Measurements from ENCODE around the gene PPM1A. TPM values are rescaled to one million over a fixed set of nuclear protein-coding genes. Genes with fewer than 3 reads are reported as not detected.

PPM1A gene
- total and polyA plus RNA-seq, 9 of the 15 experiments (the other 6 are each of a cell fraction or from before 2014, with no cell fraction given) = 5.5 to 23.9 (median 15.2) TPM

DNA sequence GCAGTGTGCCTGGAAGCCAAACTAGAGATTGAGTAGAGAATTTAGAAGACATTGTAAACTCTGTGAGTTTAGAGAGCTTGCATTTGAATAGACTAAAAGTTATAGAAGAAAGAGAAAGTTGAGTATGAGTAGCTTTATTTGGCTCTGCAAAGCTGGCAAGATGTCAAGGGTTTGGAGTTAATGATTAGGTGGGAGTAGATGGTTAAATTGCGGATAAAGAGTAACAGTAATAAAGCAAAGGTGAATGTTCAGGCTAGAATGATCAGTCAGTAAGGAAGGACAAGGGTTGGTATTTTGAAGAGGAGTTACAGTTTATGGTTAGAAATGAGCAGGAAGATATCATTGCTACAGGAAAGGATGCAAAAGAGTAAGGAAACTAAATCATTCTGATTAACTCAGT lies 5.2 kb downstream of the PPM1A start (continued):
- TF ChIP-seq MLX (CRISPR knock-in tag; conservative IDR thresholded peaks at IDR 0.05) = no peak

DNA sequence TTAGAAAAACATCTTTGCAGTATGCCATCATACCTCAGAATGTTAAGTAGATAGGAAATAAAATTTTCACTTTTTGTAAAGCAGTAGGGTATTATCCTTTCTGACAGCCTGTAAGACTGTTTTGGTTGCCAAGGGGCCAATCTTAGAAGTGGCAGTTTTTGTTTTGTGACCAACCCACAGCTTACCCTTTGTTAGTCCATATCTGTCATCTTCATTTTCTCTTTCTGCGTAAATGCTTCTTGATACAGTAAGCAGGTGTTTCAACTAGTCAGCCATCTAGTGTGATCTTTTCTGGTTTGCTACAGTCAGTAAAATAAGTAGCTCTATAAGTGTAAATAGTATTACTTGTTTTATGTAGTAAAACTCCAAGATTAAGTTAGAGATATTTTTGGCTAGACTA lies 8.8 kb downstream of the PPM1A start:
- DNase-seq (ENCODE audit: extremely low read depth in 1 of 4, low spot score in 3 of 4) = no peak
- H4K20me1 ChIP-seq (replicated peaks; ENCODE audit: control insufficient read depth, insufficient read depth, low read length) = no peaks in the 10 kb centered on the region
- CTCF ChIA-PET (ENCODE audit: low intra/inter-chr PET ratio) = no interaction called here
- intact Hi-C loops (cut with micrococcal nuclease) = loop anchor here (10.0 kb wide), 1 partner anchor 227 kb away; the partner anchor contains the start of gene C14orf39
- no peak overlapping the region for H2AFZ ChIP-seq (ENCODE audit: low read depth, low read length)
- H3K4me2 ChIP-seq (ENCODE audit: insufficient read depth, low read length) = no peak overlapping the region
- in situ Hi-C loops (cut with MboI) = no loop called here
- WGBS (ENCODE audit: insufficient coverage, low coverage, missing lambda C conversion rate) = 60% methylated on average over 1 of the region's 1 CpG
- H3K27me3 ChIP-seq (ENCODE audit: control insufficient read depth in 2 of 2, insufficient read depth in 2 of 2, low read length in 2 of 2) = no peaks in the 10 kb centered on the region
- no peak for FAIRE-seq
- no peak overlapping the region for H3K9ac ChIP-seq (ENCODE audit: insufficient read depth in 1 of 2, low read depth in 2 of 2, low read length in 2 of 2)
- no peak for ATAC-seq
- no peaks in the 10 kb centered on the region for H3K9me3 ChIP-seq (replicated peaks; ENCODE audit: control insufficient read depth, insufficient read depth, low read depth, low read length)
- POLR2A ChIA-PET = interaction anchor here (2.1 kb wide), 1 partner anchor 9 kb away, joined by 7 read pairs; the partner anchor contains the start of gene PPM1A
- no peak overlapping the region for H3K27ac ChIP-seq (ENCODE audit: extremely low read depth, low read depth, low read length)
- BruUV-seq (replicated peaks) = no TSS peak
- H3K36me3 ChIP-seq (ENCODE audit: control insufficient read depth, insufficient read depth, low read length) = no peaks in the 10 kb centered on the region; the same call in 2 of the 3 replicates
- H3K9me1 ChIP-seq (ENCODE audit: control insufficient read depth, insufficient read depth, low read length) = peaks cover 2% of the 10 kb centered on the region
- no peak overlapping the region for H3K4me3 ChIP-seq
- peaks cover 94% of the 10 kb centered on the region for H3K79me2 ChIP-seq (ENCODE audit: control insufficient read depth, insufficient read depth, low read length)
- peaks cover 4 to 8% of the 10 kb centered on the region in 2 experiments; a peak in 2 of 5 replicates for H3K4me1 ChIP-seq (replicated peaks in 1 of 2; ENCODE audit: control insufficient read depth in 2 of 2, insufficient read depth in 2 of 2, low read length in 2 of 2)
- TF ChIP-seq ZNF436 (CRISPR knock-in tag; IDR thresholded peaks at IDR 0.05) = no peak
- no peak for TF ChIP-seq TCFL5 (CRISPR knock-in tag; conservative IDR thresholded peaks at IDR 0.05)
- no peak for TF ChIP-seq PHTF2 (CRISPR knock-in tag; IDR thresholded peaks at IDR 0.05)
- TF ChIP-seq KHSRP (IDR thresholded peaks at IDR 0.05) = no peak
- TF ChIP-seq, protein P1, sequence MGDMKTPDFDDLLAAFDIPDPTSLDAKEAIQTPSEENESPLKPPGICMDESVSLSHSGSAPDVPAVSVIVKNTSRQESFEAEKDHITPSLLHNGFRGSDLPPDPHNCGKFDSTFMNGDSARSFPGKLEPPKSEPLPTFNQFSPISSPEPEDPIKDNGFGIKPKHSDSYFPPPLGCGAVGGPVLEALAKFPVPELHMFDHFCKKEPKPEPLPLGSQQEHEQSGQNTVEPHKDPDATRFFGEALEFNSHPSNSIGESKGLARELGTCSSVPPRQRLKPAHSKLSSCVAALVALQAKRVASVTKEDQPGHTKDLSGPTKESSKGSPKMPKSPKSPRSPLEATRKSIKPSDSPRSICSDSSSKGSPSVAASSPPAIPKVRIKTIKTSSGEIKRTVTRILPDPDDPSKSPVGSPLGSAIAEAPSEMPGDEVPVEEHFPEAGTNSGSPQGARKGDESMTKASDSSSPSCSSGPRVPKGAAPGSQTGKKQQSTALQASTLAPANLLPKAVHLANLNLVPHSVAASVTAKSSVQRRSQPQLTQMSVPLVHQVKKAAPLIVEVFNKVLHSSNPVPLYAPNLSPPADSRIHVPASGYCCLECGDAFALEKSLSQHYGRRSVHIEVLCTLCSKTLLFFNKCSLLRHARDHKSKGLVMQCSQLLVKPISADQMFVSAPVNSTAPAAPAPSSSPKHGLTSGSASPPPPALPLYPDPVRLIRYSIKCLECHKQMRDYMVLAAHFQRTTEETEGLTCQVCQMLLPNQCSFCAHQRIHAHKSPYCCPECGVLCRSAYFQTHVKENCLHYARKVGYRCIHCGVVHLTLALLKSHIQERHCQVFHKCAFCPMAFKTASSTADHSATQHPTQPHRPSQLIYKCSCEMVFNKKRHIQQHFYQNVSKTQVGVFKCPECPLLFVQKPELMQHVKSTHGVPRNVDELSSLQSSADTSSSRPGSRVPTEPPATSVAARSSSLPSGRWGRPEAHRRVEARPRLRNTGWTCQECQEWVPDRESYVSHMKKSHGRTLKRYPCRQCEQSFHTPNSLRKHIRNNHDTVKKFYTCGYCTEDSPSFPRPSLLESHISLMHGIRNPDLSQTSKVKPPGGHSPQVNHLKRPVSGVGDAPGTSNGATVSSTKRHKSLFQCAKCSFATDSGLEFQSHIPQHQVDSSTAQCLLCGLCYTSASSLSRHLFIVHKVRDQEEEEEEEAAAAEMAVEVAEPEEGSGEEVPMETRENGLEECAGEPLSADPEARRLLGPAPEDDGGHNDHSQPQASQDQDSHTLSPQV (IDR thresholded peaks at IDR 0.05) = no peak
- no peak for TF ChIP-seq SLC30A9 (CRISPR knock-in tag; IDR thresholded peaks at IDR 0.05)
- TF ChIP-seq, protein P2, sequence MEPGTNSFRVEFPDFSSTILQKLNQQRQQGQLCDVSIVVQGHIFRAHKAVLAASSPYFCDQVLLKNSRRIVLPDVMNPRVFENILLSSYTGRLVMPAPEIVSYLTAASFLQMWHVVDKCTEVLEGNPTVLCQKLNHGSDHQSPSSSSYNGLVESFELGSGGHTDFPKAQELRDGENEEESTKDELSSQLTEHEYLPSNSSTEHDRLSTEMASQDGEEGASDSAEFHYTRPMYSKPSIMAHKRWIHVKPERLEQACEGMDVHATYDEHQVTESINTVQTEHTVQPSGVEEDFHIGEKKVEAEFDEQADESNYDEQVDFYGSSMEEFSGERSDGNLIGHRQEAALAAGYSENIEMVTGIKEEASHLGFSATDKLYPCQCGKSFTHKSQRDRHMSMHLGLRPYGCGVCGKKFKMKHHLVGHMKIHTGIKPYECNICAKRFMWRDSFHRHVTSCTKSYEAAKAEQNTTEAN (CRISPR knock-in tag; IDR thresholded peaks at IDR 0.05) = no peak
- no peak for TF ChIP-seq CLOCK (CRISPR knock-in tag; IDR thresholded peaks at IDR 0.05; ENCODE audit: borderline replicate concordance)
- no peak for TF ChIP-seq CAMTA2 (CRISPR knock-in tag; conservative IDR thresholded peaks at IDR 0.05)

Data from K562 (cell line).